GM19099 (cell line): ENCODE data around the gene ESPNL.

ENCODE experiments used
- POLR2A ChIP-seq: IDR thresholded peaks from 3 replicates; pipeline ENCODE4 v1.6.1; 2011; ENCODE audit warnings: low read depth; ENCODE audit not compliant: insufficient read length; ENCODE audit errors: extremely low read depth

Gene ESPNL, protein sequence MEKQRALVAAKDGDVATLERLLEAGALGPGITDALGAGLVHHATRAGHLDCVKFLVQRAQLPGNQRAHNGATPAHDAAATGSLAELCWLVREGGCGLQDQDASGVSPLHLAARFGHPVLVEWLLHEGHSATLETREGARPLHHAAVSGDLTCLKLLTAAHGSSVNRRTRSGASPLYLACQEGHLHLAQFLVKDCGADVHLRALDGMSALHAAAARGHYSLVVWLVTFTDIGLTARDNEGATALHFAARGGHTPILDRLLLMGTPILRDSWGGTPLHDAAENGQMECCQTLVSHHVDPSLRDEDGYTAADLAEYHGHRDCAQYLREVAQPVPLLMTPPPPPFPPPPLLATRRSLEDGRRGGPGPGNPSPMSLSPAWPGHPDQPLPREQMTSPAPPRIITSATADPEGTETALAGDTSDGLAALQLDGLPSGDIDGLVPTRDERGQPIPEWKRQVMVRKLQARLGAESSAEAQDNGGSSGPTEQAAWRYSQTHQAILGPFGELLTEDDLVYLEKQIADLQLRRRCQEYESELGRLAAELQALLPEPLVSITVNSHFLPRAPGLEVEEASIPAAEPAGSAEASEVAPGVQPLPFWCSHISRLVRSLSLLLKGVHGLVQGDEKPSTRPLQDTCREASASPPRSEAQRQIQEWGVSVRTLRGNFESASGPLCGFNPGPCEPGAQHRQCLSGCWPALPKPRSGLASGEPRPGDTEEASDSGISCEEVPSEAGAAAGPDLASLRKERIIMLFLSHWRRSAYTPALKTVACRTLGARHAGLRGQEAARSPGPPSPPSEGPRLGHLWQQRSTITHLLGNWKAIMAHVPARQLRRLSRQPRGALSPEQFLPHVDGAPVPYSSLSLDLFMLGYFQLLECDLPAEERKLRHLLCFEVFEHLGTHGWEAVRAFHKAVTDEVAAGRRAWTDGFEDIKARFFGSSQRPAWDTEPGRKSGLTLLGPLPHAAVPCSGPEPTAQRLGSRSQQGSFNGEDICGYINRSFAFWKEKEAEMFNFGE

DNA sequence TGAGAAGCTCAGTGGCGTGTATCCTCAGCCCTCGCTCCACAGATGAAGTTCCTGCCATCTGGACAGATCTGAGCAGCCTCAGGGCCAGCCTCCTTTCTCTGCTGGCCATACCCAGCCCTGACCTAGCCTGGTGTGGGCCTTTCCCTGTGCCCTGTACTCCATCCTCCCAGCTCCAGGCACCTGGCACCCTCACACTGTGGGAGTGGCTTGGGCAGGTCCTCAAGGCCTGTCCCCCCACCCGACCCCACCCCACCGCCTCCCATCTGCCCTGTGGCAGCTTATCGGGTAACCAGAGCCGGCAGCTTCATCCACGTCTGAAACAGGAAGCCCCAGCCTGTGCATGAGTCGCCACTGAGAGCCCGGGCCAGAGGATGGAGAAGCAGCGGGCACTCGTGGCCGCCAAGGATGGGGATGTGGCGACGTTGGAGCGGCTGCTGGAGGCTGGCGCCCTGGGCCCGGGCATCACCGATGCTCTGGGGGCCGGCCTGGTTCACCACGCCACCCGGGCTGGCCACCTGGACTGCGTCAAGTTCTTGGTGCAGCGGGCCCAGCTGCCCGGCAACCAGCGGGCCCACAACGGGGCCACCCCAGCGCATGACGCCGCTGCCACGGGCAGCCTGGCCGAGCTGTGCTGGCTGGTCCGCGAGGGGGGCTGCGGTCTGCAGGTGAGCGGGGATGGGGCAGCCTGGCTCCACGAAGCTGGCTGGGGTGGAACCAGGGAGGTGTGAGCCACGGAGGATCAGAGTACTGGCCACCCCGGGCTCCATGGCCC, at the start of gene ESPNL:
Gene ESPNL (plus strand): TSS at position 292 of the 772 bp plus-strand sequence. CDS start 80 bp downstream, at position 372.
- TF ChIP-seq POLR2A, result no peak

DNA sequence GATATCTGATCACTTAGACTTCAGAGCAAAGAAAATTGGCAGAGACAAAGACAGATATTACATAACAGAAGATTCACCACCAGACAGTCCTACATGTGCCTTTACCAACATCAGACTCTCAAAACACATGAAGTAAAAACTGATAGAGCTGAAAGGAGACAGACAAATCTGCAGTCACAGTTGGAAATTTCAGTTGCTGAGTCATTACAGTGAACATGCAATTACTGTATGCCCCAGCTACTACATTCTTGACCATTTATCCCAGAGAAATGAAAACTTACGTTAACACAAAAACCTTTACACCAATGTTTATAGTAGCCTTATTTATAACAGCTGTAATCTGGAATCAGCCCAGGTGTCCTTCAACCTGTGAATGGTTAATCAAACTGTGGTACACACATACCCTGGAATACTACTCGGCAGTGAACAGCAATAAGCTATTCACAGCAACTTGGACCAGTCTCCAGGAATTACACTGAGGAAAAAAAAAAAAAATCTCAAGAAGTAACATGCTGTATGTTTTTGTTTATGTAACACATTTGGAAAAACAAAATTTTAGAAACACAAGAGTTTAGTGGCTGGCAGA, 46.9 kb upstream of the ESPNL start:
- TF ChIP-seq POLR2A, result no peak

DNA sequence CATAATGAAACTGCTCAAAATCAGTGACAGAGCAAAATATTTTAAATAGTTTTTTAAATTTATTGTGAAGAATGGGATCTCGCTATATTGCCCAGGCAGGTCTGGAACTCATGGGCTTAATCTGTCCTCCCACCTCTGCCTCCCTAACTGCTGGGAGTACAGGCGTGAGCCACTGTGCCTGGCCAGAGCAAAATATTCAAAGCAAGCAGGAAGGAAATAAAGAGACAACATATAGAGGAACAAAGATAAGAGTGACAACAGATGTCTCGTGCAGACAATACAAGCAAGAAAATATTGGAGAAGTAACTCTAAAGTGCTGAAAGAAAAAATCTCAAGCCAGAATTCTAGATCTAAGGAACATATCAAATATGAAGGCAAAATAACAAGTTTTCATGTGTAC, 44.3 kb upstream of the ESPNL start:
- no peak for TF ChIP-seq POLR2A

DNA sequence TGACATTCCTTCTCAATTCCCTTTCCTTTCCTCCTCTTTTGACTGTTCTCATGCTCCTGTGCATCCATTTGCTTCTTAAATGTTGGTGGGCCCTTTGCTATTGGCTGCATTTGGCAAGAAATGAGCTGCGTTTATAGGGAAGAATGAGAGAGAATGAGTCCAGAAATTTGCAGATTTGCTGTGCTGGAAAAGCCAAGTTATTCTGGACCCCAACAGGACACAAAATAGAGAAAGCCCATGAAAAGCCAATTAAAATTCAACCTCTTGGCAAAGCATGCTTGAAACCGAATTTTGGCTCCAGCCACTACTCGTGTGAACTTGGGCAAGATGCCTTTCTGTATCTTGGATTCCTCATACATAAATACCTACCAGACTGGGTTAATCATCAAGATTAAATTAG, 40.6 kb upstream of the ESPNL start:
- TF ChIP-seq POLR2A, result no peak

DNA sequence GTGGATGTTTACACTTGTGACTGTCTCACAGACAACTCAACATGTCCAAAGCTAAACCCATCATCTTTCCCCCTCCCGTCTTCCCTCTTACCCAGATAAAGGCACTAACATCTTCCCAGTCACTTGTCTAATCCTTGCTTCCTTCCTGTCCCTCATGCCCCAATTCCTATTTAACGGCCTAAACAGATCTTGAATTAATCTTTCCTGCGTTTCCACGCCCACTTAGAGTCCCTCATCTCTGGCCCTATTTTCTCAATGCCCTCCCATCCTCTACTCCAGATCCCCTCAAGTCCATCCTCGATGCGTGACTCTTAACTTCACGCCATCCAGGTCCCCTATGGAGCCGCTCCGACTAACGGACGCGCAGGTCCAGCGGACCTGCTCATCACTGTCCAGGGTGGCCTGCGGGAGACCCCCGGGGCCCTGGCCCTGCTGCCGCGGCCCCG, 40.0 kb upstream of the ESPNL start:
- no peak for TF ChIP-seq POLR2A

DNA sequence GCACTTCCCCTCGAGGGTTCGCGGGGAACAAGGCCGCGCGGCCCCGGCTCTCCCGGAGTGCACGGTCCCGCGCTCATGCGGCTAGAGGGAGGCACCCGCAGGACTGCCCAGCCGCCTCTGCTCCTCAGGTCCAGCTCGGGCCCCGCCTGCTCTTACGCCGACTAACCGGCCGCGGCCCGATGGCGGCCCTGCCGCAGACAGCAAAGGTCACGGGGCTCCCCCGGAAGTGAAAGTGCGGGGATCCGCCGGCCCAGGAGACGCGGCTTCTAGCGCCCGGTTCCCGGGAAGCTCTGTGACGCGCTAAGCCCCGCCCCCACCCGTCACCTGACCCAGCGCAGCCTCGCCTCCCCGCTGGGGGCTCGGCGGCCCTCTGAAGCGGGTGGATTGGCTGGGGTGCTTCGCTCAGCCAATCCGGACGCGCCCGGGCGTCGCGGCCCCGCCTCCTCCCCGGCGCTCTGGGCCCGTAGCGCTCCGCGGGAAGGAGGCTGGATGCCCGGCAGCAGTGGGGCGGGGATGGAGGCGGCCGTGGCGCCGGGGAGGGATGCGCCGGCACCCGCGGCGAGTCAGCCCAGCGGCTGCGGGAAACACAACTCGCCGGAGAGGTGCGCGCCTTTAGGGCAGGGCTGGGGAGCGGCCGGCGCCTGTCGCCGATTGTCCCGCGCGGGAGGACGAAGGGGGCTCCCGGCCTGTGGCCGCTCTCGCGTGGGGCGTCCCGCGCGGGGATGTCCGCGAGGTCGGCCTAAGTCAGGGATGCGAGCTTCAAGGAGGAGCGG, 39.4 kb upstream of the ESPNL start, which contains the start of gene SCLY:
Gene SCLY (plus strand): TSS at position 460 of the 773 bp plus-strand sequence. CDS start 54 bp downstream, at position 514.
- peak; percentile 82 for TF ChIP-seq POLR2A

DNA sequence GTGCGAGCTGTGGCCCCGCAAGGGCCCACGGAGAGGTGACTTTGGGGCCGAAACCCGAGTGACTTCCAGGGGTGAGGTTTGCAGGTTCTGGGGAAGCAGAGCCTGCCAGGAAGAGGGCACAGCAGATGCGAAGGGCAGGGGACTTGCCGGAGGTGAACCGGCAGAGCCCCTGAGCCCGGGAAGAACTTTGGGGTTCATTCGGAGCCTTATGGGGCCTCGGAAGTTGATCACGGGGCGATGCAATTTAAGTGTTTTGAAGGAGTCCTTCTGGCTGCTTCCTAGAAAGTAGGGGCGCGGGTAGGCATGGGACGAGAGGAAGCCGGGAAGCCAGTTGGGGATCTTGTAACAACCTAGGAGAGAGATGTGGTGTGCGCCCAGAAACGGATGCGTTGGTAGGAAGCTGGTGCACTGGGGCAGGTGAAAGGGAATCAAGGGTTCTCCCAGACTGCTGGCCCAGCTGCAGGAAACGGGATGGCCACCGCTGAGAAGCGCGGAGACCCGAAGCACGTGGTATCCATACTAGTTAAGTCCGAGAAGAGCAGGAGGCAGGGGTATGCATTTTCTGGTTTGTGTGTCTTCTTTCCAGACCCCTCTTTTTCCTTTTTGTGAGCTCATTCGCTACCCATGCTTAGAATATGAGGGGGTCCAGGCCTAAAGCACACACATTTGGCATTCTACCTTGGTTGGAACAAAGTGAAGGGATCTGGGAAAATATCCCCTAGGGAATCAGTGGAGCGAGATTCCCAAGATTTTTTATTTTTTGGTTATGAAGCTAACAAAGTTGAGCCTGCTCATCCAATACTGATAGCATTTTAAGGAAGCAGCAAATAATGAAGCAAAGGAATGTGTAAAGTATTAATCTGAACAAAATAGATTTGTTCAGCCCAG, 38.6 kb upstream of the ESPNL start:
- TF ChIP-seq POLR2A, result no peak

DNA sequence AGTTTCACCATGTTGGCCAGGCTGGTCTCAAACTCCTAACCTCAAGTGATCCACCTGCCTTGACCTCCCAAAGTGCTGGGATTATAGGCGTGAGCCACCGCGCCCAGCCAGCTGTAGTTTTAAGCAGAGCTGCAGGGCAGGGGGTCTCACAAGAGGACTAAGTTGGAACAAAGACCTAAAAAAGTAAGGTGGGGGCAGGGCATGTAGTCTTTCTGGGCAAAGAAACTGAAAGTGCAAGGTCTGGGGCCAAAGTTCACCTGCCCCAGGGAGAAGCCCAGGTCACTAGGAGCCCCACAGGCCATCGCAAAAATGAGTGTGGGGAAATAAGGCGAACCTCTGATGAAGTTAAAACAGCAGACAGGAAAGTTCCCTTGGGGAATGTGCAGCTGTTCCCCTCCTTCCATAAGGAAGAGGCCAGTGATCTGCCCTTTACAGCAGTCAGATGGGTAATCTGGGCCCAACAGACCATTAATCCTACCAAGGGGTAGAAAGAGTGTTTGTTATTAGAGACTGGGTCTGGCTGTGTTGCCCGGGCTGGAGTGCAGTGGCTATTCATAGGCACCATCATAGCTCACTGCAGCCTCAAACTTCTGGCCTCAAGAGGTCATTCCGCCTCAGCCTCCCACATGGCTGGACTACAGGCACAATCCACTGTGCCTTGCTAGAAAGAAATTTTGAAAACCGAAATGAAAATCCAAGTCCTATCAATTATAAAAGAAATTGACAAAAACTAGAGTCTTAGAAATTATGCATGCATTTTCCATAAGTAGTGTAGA, 36.5 kb upstream of the ESPNL start:
- TF ChIP-seq POLR2A, result no peak

DNA sequence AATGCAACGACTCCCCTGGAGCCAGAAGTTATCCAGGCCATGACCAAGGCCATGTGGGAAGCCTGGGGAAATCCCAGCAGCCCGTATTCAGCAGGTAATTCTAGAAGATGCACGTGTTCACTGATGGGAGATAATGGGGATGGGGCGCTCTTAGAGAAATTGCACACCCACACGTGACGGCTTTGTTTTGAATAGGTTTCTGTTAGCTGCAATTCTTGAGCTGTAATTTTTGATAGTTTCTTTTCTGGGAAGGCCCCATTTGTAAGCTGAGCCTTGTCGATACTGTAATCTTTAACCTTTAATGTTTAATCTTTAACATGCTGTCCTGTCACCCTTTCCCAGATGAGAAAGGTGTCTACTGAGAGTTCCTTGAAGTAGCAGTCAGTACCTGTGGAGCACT, 35.8 kb upstream of the ESPNL start:
- TF ChIP-seq POLR2A, result no peak

DNA sequence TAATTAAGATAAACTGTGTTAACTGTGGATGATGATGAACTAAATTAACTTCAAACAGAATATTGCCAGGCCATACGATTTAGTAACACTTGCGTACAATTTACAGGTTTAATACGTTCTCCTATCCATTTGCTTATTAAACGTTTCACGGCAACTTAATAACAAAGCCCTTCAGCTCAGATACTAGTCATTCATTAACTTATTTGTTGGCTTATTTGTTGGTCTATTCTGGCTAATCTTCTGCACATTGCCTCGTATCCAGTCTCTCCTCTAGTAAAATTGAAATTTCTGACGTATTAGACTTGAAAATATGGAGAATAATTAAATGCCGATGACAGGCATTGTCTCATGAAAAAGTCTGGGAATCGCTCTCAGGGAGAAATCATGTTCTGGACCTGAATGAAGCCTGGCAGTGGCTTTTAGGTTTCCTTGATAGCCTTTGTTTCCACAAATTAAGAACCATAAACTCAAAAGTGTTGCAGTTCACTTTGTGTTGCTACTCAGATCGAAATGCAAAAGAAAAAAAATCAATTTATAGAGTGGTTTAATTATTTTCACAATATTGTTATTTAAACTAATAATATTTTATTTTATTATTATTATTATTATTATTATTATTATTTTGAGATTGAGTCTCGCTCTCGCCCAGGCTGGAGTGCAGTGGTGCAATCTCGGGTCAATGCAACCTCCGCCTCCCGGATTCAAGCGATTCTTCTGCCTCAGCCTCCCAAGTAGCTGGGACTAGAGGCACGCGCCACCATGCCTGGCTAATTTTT, 34.9 kb upstream of the ESPNL start:
- no peak for TF ChIP-seq POLR2A

DNA sequence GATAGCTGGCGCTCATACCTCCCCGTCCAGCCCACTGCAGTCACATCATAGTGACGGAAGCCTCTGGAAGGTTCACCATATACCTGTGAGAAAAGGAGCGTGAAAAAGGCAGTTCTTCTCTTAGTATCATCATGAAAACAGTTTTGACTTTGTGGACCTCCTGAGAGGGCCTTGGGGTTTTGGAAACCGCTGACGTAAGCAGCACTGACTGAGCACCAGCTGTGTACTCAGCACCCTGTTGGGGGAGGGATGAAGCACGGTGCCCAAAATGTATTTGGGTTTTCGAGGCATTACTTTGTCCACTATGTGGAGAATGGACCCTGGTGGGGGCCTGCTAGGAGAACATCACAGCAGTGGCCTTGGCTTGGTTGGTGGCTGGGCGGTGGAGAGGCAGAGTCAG, 33.9 kb upstream of the ESPNL start:
- no peak for TF ChIP-seq POLR2A
